HG02938 (cell line): Measurements from ENCODE around the gene NRCAM.

ENCODE experiments used
- ATAC-seq: cut with Tn5 transposase; IDR thresholded peaks from one replicate; pipeline ENCODE4 v1.9.1; 2021; ENCODE audit warnings: mild to moderate bottlenecking, moderate library complexity; ENCODE audit not compliant: unreplicated experiment

Gene NRCAM

DNA sequence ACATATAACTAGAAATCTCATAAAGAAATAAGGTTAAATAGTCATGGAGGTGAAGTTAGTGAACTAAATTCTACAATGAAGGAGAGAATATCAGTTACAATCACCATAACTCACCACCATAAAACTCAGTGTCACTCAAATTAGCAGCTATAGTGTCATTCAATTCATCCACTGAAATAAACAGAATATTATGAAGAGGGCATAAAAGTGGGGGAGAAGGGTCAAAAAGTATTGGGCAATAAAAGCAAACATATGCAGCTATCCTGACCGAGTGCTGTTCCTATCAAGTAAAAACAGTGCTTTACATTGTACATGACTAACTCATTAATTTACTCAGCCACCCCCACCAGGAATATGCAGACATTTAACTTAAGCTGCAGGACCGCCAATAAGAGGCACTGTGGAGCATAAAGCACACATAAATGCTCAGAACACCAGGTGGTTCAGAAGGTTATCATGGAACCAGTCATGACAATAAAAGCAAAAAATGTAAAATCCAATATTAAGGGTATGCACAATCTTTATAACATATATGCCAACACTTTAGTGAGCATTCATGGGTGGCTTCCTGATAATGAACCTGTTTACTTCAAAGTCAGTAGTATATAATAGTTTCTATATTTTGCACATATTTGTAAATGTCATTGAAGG, 230.6 kb downstream of the NRCAM start:
- ATAC-seq, result no peak

DNA sequence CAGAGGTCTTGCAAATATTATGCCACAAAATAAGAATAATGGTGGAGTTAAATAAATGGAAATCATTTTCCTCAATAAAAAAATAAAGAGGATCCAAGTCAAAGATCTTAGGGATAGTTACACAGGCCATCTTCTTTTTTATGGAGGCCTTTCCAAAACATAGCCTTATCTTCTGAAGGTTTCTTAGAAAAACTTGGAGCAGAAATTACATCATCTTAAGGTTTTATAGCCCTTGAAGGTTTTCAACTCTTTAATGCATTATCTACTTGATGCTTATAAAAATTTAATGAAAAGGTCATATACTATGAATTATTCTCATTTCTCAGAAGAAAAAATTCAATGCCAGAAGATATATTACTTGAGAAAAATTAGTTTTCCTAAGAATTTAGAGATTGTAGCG, 231.8 kb downstream of the NRCAM start:
- no peak for ATAC-seq

DNA sequence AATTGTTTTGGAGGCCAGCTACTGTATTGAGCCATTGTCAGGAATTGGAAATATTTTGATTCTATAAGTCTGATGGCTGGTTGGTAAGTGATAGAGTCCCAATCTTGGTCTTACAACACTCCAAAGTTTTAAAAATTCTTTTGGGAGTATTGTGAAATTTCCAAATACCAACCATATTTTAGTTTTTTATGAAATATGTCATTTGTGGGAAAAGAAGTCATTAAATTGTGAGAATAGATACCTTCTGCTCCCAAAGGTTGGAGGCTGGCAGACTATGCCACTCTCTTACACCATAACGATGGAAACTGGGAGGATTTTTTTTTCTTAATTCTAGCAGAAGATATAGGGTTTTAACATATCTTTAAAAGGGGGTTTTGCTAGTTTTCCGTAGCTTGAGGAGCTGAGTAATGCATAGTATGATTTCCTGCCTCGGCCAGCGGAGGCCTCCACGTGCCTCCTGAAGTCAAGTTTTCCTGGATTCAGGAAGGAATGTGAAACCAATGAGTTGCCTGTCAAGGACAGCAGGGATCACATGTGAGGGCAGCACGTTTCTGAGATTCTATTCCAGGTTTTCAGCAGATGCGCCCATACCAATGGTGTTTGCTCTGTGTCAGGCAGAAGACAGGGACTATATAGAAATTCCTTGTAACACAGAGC, 233.9 kb downstream of the NRCAM start:
- ATAC-seq, result no peak

DNA sequence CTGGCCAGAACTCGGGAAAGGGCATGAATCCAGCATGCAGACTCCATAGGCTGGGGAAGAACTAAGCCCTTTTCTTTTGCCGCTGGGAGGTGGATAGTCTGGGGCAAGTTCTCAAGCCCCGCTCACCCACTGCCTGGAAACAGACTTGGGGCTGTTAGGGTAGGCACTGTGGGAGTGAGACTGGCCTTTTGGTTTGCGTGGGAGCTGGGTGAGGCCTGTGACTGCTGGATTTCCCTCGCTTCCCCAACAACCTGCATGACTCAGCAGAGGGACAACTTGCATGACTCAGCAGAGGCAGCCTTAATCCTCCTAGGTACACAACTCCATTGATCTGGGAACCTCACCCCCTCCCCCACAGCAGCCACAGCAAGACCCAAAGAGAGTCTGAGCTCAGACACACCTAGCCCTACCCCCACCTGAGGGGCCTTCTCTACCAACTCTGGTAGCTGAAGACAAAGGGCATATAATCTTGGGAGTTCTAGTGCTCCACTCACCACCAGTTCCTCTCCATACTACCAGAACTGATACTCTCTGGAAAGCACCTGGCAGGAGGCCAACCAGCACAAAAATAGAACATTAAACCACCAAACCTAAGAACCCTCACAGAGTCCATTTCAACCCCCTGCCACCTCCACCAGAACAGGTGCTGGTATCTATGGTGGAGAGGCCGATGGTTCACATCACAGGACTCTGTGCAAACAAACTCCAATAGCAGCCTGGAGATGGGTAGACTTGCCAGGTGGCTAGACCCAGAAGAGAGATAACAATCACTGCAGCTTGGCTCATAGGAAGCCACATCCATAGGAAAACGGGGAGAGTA, 244.6 kb downstream of the NRCAM start:
- peak; percentile 84 for ATAC-seq

DNA sequence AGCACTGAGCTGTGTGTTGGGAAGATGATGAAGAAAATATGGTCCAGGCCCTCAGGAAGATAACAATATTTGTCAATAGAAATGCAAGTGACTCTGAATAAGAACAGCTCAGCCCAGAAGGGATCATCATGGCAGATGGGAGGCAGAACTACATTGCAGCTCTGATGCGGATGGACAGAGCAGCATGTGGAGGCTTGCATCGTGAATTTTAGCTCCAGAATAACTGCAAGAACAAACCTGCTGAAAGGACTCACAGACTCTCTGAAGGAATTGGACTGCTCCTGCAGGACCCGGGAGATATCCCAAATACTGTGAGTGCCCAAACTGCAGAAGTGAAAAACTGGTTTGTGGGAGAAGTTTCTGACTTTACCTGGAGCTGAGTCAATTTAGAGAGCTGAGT, 245.4 kb downstream of the NRCAM start:
- ATAC-seq, result no peak

DNA sequence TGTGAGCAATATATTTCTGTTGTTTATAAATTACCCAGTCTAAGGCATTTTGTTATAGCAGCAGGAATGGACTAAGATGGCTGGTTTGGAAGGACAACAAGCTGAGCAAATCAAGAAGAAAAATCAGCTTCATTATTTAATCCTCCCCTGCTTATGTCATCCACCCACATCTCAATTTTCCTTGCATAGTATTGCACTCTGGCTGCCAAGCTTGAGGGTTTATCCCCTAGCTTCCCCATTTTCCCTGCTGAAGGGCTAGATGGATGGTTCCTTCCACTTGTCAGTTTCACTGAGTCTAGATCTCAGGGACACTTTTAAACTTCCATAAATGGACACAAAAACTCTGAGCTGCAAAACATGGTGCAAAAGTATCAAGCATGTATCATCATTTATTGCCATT, 250.9 kb downstream of the NRCAM start:
- ATAC-seq, result no peak

DNA sequence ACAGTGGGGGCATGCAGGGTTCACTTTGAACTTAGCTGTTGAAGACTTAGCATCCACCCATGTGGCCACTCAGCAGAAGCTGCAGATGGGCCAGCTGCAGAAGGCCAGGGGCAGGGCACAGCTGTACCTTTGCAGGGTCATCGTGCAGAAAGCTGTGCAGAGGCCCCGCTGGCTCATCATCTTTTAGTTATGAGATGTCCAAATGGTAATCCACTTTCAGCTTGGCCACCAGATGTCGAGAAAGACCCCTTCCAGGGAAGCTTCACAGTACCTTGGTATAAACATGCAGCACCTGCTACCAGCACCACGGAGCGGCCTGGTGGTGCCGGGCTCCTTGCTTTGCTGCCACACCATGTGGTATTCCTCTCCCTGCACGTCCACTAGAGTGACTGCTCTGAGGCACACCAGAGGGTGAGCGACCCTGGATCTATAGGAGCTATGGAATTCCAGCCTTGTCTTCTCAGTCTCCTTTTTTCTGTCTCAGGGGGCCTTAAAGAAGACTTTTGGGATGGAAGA, 251.9 kb downstream of the NRCAM start:
- no peak for ATAC-seq

DNA sequence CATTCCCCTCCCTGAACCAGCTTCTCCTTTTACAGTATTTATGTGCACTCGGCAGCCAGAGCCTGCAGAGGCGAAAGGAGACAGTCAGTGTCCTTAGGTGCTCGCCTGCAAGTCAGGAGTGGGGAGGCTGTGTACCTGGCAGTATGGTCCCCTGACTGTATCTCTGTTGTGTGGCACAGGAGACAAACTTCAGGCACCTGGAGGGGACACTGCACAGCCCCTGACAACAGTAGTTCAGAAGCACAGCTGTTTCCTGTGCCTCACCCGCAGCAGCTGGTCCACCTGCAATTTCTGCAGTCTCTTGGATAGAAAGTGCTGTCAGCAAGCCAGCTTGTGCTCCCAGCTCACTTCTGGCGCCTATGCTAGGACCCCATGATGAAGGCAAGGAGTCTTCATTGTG, 252.7 kb downstream of the NRCAM start:
- ATAC-seq, result peak; percentile 92

DNA sequence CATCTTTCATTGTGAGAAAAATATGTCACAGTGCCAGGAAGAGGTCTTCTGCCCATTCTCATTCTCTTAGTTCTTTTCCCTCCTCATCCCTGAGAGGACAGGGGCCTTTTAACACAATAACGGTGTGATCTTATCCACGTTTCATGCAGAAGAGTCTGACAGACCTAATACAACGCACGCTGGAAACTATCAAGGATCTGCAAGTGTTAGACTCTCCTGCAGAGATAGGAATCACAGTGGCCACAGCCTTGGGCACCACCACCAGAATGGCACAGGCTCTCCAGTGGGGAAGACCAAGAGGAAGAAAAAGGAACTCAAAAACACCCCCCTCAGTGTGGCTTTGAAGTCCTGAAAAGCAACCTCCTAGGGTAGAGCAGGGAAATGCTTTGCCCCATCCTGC, 253.5 kb downstream of the NRCAM start:
- no peak for ATAC-seq

DNA sequence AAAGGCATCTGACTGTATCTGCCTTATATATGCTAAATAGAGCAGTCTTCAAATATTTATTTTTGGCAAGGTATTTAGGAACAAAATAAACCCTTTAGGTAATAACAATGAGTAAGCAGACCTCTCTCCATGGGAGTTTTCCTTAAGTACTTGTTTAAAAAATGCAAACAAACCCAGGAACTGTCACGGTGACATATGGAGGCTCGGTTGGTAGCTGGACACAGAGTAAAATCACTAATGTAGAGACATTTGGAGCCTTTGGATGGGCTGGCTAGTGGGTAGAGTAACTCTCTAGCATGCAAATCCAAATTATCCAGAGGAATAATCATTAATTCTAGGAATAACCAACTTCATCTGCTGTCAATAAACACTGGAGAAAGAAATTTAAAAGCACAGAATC, 254.5 kb downstream of the NRCAM start:
- ATAC-seq, result no peak

DNA sequence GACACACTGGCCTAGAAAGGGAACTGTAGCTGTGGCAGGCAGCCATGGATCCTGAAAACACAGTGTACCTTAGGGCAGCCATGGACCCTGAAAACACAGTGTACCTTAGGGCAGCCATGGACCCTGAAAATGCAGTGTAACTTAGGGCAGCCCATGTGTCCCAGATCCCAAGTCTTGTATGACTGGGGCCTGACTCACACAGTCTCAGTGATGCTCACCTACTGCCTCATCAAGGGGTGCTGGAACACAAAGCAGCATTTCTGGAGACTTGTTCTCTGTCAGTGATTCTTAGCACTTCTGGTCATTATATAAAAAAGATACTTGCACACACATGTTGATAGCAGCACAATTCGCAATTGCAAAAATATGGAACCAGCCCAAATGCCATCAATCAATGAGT, 255.9 kb downstream of the NRCAM start:
- ATAC-seq, result no peak

DNA sequence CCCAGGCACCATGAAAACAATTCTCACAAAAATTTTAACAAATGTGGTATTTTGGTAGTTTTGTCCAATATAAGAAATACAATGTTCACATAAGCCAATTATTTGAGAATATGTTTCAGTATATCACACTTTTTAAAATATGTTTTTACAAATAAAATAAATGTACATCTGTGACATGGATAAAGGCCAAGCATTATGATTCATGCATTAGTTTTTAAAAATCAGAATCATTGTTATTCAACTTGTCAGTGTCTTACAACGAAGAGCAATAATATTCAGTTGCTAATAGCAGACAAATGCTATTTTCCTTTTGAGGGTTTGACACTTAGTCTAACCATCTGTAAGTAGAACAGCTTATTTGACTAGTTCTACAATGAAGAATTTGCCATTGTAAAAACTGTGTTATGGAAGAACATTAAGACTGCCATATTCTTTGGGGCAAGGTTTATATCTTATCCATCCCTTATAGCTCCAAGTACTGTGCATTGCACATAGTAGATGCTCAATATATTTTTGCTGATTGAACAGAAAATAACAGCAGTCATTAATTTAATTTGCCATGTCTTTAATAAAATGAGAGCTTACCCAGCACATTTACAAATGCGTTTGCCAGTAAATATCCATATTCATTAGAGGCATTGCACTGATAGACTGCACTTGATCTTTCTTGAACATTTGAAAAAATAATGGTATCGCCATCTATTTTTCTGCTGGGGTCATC, 258.7 kb downstream of the NRCAM start:
- no peak for ATAC-seq

DNA sequence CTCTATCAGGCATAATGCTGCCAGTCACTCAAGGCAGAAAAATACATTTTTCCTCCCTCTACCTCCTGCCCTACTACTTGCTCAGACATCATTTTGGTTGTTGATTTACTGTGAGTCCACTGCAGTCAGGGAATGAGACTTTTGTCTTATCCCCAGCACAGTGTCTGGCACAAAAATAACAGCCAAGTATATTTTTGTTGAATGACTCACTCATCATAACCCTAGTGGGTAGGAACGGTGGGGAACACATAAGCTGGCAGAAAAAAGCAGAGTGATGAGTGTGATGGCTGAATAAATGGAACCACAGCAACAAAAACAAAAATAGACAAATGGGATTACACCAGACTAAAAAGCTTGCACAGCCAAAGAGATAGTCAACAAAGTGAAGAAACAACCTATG, 260.2 kb downstream of the NRCAM start:
- no peak for ATAC-seq

DNA sequence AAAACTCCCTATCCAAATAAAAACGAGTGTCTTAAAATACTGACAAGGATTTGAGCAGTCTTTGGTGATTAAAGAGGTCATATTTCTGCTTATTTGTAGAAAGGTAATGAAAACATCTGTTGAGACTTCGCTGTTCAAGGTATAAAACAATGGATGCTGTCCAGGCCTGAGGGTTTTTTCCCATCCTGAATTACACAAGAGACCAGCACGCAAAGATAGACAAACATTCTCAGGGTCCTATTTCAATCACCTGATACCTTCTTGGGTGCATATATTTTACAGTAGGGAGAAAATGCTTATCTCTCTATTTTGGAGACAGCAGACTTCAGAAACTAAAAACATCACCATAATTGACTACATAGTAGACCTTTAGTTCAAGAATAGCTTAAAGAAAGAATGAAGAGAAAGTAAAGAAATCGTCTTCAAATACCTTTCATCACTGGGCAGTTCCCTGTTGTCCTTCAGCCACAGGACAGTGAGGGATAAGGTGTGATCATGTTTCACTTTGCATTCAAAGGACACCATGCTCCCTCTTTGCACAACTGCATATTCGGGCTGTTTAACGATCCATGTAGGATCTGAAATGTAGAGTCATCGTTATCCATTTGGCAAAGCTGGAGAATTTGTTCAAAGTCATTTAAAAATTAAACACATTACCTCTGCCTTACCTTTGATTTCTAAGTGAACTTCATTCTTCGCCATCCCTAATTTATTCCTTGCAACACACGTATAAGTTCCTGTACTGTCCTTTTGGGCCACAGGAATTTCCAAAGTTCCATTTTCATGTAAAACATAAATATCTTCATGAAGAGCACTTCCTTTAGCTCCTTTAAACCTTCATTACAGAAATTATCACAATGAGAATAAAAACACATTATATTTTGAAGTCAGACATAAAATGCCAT, 262.4 kb downstream of the NRCAM start:
- no peak for ATAC-seq

DNA sequence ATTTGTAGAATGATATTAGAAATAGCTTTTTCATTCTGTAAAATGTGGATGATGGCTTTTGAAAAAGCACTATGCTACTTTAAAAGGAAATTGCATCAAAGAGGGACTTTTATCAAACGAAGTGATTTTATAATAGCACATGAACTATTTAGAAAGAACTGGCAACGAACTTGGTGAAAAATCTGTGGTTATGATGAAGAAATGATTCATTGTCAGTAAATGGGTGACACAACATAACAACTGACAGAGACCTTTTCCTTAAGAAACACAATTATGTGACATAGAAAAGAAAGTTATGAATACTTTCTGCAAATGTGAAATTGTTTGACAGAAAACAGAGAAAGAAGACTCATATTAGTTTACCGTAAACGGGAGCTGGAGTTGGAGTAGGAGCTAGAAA, 265.3 kb downstream of the NRCAM start:
- ATAC-seq, result no peak

DNA sequence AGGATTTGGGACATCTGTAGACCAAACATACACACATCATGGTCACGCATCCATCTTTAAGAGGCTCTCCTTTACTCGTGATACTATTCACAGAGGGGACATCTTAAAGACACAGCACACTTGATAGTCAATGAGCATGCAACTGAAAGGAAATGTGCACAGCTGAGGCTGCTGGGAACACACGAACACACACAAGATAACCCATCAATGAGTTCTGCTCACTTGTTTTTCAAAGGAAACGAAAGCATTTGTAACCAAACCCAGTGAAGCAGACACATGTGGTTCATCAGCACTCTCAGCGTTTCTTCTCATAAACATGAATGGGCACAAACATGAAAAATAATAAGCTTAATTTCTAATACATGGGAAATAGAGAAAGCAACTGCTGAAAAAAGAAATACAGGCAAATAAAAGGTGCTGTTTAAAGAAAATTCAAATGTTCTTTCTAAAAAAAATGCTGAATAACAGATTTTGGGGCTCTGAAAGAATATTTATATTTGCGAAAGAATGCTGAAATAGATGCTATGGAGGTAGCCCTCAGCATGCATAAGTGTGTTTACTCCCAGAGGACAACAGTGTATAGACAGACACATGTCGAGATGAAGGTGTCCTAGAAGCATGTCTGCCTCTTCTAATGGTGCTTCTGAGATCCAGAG, 266.4 kb downstream of the NRCAM start:
- peak; percentile 95 for ATAC-seq

DNA sequence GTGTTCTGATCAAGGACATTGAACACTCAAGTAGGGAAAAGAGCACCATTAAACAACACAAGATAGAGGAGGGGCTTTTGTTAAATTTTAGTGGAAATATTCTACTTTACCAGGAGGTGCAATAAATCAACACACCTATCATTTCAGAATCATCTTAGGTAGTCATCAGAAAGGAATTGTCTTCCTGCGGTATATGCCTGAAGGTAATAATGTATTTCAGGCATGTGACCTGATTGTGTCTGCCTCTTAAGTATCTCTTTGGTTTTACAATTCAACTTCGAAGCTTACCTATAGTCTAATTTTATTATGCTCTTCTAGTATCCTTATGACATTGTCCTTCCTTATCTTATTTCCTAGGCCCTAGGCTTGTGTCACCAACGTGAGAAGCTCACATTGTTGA, 267.5 kb downstream of the NRCAM start:
- ATAC-seq, result no peak

DNA sequence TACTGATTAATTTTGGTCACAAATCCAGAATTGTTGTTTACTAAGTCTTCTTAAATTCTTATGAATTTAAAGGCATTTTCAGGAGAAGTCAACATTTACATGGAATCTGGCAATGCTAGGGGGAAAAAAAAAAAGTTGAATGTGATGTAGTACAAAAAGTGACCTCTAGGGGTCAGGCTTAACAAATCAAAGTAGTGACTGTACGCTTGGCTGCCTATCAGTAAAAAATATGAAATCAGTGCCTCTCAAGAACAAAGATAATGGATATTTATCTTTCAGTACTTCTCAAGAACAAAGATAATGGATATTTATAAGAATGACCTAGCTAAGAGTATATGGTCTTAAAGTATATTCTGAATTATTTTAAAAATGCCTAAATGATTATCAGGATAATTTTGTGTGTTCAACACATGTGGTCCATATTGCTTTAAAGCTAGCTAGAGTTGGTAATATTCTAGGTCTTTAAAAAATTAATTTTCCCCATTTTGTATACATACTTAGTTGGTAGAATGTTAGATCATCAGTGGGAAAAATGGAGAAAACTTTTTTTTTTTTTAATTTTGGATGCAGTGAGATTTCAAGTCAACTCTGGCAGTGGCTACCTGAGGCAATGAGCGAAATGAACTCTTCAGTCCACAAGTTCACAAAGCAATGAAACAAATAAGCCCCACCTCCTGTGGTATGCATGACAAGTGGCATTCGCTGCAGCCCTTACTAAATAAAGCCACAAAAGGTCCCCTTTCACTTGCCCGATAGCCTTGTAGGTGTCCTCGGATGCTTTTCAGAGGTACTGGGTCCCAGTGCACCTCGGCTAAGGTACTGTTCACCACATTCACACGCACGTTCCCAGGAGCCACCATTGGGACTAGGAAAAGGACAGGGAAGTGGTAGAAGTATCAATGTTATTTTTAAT, 274.9 kb downstream of the NRCAM start:
- ATAC-seq, result no peak

DNA sequence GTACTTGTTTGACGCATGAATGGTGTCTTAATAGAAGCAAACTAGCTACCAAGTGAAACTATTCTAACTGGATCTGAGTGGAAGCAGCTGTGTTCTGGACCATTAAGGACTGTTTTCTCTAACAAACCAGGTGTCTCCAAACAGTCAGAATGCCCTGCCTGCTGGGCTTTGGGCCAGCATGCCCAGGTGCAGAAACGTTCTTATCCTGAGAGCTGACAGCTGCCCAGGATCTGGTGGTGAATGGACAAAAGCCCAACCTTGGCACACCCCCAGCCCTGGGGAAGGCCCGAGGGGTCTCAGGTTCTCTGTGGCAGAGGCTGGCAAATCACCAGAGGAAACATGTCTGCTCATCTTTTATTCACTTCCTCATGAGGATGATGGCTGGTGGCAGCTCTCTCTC, 277.8 kb downstream of the NRCAM start:
- no peak for ATAC-seq
